ENCODE measurements around the gene SLC13A2.

The SLC13A2 gene

DNA sequence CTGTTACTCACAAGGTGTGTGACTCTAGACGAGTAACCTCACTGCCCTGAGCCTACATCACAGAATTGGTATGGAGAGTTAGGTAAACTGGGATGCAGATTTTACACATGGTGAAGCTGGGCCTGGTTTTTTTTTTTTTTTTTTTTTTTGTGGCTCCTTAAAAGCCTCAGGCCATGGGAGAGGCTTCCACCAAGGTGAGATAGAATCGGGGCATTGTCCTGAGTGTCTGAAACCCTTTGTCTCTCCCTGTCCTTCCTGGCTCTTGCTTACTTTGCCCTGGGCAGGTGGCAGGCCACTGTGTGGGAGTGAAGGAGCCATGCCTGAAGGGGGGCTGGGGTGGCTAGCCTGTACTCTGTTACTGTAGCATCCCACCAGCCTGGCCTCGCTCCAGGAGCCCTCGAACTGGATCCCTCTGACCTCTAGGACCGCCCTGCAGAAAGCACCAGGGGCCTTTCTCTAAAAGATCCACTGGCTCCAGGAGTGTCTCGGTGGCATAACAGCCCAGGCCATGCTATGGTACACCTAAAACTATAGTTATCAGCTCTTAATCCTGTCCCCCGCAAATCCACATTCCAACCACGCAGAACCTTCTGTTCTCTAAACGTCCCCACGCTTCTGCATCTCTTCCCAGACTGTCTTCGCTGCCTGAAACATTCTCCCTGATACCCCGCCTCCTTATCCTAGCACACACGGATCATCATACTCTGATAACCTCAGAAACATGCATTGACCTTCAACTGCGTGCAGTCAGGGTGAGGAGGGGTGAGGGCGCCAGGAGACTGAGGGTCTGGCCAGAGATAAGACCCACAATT is 1.7 kb upstream of the SLC13A2 start:
- DNase-seq (ENCODE audit: low spot score), result no peak

- no peak for DNase-seq (ENCODE audit: low spot score)
Observed at GRCh38 chr17:28472871-28473497, 460 bp upstream of the SLC13A2 start.

- no peak for DNase-seq (ENCODE audit: low spot score)
Observed at GRCh38 chr17:28474111-28474531, 677 bp downstream of the SLC13A2 start.

GRCh38 chr17:28475151-28475900 is 1.9 kb downstream of the SLC13A2 start:
- DNase-seq (ENCODE audit: low spot score), result no peak

GRCh38 chr17:28476076-28476865 is 2.8 kb downstream of the SLC13A2 start:
- DNase-seq (ENCODE audit: low spot score), result no peak

DNA sequence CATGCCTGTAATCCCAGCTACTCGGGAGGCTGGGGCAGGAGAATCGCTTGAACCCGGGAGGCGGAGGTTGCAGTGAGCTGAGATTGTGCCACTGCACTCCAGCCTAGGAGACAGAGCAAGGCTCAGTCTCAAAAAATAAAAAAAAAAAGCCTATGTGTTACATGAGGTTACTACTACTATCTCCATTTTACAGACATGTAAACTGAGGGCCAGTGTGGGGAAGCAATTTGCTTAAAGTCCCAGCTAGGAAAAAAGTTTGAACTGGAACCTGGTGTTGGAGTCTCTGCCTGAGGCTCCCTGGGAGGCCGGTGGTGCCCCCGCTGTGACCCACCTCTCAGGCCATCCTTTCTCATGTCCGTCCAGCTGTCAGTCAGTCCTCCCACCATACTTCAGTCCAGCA is 4.5 kb downstream of the SLC13A2 start:
- no peak for DNase-seq (ENCODE audit: low spot score)

DNA sequence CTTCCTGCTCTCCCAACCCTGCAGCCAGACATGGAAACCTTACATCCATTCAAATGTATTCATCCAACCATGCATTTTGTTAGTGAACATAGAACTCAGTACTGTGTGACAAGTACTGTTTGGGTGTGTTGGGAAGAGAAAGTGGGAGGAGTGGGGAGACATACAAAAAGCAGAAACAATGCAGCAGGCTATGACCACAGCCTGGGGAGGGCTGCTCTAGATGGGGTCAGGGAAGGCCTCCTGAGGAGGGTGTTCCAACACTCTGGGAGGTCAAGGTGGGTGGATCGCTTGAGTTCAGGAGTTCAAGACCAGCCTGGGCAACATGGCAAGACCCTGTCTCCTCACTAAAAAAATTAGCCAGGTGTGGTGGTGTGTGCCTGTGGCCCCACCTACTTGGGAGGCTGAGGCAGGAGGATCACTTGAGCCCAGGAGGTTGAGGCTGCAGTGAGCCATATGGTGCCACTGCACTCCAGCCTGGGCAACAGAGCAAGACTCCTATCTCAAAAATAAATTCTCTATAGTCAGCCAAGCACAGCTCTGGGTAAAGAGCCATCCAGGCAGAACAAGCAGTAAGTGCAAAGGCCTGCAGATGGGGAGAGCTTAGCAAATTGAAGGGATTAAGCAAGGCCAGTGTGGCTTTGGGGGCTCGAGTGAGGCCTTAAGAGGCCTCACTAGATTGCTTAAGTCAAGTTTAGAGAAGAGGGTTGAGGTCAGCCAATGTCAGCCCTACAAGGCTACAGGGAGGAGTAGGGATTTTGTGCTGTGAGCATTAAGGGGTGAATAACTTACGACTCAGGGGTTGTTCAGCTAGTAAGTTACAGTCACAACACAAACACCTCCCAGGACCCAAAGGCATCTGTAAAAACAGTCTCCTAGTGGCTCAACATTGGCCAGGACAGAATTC is 5.5 kb downstream of the SLC13A2 start:
- DNase-seq (ENCODE audit: low spot score), result no peak

DNA sequence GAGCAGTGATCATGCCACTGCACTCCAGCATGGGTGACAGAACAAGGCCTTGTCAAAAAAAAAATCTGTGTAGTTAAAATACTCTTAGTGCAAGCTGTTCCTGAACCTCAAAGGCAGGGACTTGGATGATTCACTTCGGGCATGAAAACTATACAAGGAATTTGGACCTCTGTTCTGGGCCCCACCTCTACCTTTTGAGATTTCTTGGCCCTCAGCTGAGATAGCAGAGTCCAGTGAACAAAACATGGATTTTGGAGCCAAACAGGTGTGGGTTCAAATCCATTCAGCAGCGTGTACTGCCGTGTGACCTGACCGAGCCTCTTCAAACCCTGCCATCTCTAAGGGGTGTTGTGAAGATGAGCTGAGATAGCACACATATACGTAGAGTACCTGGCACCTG is 6.8 kb downstream of the SLC13A2 start:
- no peak for DNase-seq (ENCODE audit: low spot score)

DNA sequence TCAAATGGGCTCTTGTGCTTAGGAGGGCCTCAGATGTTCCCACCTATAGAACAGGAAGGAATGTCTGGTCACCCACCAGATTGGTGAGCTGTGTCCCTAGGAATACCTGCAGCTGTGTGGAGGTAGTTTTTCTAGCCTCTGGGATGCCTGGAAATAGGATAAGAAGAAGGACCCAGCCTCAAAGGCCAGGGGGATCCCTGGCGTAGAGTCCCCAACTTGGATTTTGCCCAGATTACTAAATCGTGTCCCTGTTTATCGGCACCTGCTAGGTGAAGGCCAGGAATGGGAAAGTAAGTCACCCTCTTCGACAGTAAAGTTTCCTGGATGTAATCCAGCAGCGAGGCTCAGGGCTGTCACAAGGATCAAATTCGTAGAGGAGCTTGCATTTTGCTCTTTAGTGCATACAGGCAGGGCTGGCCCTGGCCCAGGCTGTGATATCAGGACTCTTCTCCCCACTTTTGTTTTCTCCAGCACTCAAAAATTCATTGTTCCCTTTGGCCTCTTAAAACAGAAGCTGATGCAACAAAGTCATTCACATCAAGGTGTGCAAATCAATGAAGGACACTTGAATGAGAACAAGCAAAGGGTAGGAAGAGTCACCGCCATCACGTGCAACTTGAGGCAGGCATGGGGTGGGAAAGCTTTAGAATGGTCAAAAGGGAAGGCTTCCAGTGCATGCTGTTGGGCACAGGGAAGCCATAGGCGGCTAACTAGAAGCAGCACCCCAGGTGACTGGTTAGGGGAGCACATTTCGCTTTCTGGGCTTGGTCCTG is 7.5 kb downstream of the SLC13A2 start:
- no peak for DNase-seq (ENCODE audit: low spot score)

DNA sequence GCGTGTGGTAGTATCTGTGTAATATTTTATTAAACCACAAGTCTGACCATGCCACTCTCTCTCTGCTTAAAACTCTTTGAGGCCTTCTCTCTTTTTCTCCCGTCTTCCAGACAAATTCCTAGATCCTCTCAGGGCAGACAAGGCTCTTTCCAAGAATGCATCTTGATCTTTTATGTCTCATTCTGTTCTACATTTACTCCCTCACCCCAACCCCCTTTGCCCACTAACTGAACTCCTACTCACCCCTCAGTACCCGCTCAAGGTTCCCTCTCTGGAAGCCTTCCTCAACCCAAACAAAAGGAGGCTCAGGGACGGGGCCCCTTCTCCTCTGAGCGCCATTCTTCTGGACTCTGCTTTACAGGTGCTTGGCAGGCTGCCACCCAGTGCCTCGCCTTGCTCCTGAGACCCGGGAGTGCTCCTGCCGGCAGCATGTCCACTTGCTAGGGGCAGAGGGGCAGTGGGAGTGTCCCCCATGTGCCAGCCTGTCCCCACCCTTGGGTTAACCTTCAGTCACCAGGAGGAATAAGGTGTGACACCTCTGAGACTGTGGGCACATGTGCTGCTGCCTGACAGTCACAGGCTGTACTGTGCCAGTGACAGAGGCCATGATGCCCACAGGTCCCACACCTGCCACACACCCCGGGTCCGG is 9.2 kb downstream of the SLC13A2 start:
- DNase-seq (ENCODE audit: low spot score), result no peak

DNA sequence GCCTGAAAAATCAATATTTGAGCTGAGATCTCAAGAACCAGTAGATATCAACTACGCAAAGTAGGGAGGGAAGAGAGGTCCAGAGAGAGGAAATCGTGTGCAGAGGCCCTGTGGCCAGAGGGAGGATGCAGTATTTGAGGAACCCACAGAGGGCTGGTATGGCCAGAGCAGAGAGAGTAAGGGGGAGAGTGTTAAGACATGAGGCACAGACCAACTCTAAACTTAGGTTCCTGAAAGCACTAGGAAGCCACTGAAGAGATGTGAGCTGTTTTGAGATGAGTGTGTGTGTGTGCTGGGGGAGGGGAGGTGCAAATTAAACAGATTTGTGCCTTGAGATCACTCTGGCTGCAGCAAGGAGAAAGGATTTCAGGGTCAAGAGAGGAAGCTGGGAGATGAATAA is 10.9 kb downstream of the SLC13A2 start:
- no peak for DNase-seq (ENCODE audit: low spot score)

DNA sequence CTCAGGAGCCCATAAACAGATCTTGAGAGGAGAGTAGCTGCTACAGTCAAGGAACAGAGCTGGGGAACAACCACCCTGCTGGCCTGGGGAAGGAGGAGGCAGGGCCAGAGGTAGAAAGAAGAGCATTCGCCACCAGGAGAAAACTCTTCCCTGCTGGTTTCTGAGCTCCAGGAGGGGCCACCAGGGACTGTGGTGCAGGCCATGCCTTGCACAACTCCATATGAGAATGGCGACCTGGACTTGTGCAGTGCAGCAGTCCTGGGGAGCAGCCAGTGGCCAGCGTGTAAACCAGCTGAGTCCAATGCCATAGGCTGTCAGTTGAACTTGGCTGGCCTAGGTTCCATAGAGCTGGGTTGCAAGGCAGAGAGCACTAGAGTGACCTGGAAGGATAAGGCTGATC is 11.6 kb downstream of the SLC13A2 start:
- DNase-seq (ENCODE audit: low spot score), result no peak

- DNase-seq (ENCODE audit: low spot score), result no peak
Observed at GRCh38 chr17:28487881-28488532, 14.6 kb downstream of the SLC13A2 start.

- DNase-seq (ENCODE audit: low spot score), result no peak
Observed at GRCh38 chr17:28488533-28489276, 15.3 kb downstream of the SLC13A2 start.

DNA sequence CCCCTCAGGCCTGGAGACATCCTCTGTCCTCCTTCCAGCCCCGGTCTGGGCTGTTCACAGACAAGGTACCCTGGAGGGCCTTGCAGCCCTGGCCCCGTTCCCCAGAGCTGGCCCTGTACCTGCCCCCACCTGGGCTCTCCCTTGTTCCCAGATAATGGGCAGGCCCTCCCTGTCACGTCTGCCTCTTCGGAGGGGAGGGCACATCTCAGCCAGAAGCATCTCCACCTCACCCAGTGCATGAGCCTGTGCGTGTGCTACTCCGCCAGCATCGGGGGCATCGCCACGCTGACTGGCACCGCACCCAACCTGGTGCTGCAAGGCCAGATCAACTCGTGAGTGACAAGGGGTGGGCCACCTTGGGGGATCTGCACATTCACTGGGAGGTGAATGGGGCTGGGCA is 17.8 kb downstream of the SLC13A2 start:
- DNase-seq (ENCODE audit: low spot score), result no peak

GRCh38 chr17:28491860-28492259 is 18.4 kb downstream of the SLC13A2 start:
- DNase-seq (ENCODE audit: low spot score), result no peak

DNA sequence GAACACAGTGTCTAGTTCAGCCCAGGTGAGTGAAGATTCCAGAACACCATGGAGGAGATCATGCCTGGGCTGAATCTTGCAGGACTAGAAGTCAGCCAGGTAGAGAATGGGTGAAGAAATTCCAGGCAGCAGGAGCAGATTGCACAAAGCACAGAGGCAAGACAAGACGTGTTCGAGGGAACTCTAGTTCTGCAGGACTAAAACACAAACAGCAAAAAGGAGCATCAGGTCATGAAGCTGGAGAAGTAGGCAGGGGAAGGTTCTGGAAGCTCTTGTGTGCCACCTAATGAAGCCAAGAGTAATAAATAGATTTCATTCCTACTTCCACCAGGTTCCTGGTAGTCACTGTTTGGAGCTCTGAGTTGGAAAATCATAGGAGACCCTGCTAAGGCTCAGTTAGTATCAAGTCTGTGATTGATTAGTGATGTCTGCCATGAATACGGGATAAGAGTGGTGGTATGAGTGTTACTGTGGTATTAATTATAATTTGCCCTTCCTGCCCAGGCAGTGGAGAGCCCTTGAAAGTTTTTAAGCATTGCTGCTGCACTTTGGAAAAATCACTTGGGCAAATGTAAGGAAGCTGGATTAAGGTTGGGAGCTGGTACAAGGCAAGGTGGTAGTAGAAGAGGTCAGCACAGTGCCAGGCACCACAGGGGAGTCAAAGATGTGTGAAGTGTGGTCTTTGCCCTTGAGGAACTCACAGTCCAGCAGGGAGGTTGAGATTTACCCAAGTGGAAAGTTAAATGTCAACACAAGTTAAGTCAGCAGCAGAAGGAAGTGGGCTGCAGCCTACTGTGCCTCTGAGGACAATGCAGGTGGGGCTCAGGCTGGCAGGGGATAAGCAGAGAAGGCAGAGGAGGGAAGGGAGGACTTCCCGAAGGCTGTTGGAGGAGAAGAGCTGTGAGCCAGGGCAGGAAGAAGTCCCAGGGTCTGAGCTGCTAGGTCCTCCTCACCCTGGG is 19.2 kb downstream of the SLC13A2 start:
- no peak for DNase-seq (ENCODE audit: low spot score)
